ENCODE results near the gene POLR3B. TPM values are rescaled to one million over a fixed set of nuclear protein-coding genes. Genes with fewer than 3 reads are reported as not detected.
"Not testable (repeated sequence)": the region's sequence is repeated elsewhere in the genome, so short reads cannot be mapped to it uniquely, and the experiment has no call there.

Gene POLR3B
- total RNA-seq, 1 donor from 2014 or later = 7.3 TPM

GRCh38 chr12:106455111-106455510 is 97.6 kb downstream of the POLR3B start:
- ChIA-PET POLR2A (no interaction called here), CTCF (no interaction called here)
- DNase-seq (no peak), ATAC-seq (ENCODE audit: low read depth) (no peak)
- Mint-ChIP-seq H3K4me1 (peaks cover 4% of the 10 kb centered on the region), H3K9me3 (no peaks in the 10 kb centered on the region), H3K27me3 (no peaks in the 10 kb centered on the region), H3K4me3 (no peak overlapping the region), H3K27ac (no peak overlapping the region), H3K36me3 (ENCODE audit: low read depth) (peaks cover 40% of the 10 kb centered on the region)
- intact Hi-C loops (cut with micrococcal nuclease) = no loop called here
- no peak for TF ChIP-seq CTCF (IDR thresholded peaks at IDR 0.05)

DNA sequence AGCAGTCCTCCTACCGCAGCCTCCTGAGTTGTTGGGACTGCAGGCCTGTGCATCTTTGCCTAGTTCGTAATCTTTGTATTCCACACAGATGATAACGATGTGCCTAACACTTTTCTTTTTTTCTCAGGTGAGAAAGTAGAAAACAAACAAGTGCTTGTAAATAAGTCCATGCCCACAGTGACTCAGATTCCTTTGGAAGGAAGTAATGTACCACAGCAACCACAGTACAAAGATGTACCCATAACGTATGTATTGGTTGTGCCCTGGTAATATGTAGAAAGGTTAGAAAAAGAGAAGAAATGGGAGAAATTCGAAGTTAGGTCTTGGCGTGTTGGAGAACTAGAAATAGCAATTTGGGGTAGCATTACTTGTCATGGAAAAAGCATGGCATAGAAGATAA is 101.6 kb downstream of the POLR3B start:
- no peak for ATAC-seq (ENCODE audit: low read depth)
- Mint-ChIP-seq H3K27me3 (no peaks in the 10 kb centered on the region), H3K27ac (no peak overlapping the region), H3K9me3 (no peaks in the 10 kb centered on the region), H3K4me3 (no peak overlapping the region), H3K36me3 (ENCODE audit: low read depth) (peaks cover 58% of the 10 kb centered on the region), H3K4me1 (peaks cover 4% of the 10 kb centered on the region)
- intact Hi-C loops (cut with micrococcal nuclease) = no loop called here
- DNase-seq = no peak
- ChIA-PET CTCF (no interaction called here), POLR2A (no interaction called here)
- no peak for TF ChIP-seq CTCF (IDR thresholded peaks at IDR 0.05)

GRCh38 chr12:106459534-106459933 is 102.0 kb downstream of the POLR3B start:
- Mint-ChIP-seq H3K9me3 (no peaks in the 10 kb centered on the region), H3K27ac (no peak overlapping the region), H3K4me3 (no peak overlapping the region), H3K27me3 (no peaks in the 10 kb centered on the region), H3K4me1 (peaks cover 4% of the 10 kb centered on the region), H3K36me3 (ENCODE audit: low read depth) (peaks cover 58% of the 10 kb centered on the region)
- DNase-seq (no peak), ATAC-seq (ENCODE audit: low read depth) (no peak)
- TF ChIP-seq CTCF (IDR thresholded peaks at IDR 0.05) = no peak
- ChIA-PET POLR2A (no interaction called here), CTCF (no interaction called here)
- intact Hi-C loops (cut with micrococcal nuclease) = no loop called here

DNA sequence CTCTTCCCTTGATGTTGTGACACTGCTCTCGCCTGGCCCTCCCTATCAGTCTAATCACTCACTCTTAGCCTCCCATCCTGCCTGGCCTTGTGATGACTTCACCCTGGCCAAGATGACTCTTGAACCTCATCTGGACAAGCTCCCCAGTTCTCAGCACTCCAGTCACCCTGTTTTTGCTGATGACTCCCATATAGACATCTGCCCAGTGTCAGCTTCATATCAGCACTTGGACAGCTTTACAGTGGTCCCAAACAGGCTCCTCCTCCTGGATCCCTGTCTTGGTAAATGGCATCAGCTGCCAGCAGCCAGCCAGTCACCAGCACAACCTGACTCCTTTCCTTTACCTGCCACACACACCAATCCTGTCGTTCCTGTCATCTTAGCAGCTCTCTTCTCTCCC is 104.2 kb downstream of the POLR3B start:
- CTCF ChIA-PET = no interaction called here
- Mint-ChIP-seq H3K27me3 (no peaks in the 10 kb centered on the region), H3K36me3 (ENCODE audit: low read depth) (peaks cover 59% of the 10 kb centered on the region), H3K27ac (no peak overlapping the region), H3K4me1 (no peaks in the 10 kb centered on the region), H3K9me3 (peaks cover 1% of the 10 kb centered on the region), H3K4me3 (no peak overlapping the region)
- no peak for DNase-seq
- no peak for ATAC-seq (ENCODE audit: low read depth)
- POLR2A ChIA-PET = no interaction called here
- no peak for TF ChIP-seq CTCF (IDR thresholded peaks at IDR 0.05)
- intact Hi-C loops (cut with micrococcal nuclease) = no loop called here

- intact Hi-C loops (cut with micrococcal nuclease); DNase-seq; CTCF ChIA-PET; H3K27ac Mint-ChIP-seq; H3K4me1 Mint-ChIP-seq; POLR2A ChIA-PET; H3K4me3 Mint-ChIP-seq; H3K9me3 Mint-ChIP-seq; ATAC-seq (ENCODE audit: low read depth); H3K27me3 Mint-ChIP-seq: not testable (repeated sequence)
- peaks cover 57% of the 10 kb centered on the region for H3K36me3 Mint-ChIP-seq (ENCODE audit: low read depth)
Observed at GRCh38 chr12:106465605-106466004, 108.1 kb downstream of the POLR3B start.

- H3K27me3 Mint-ChIP-seq; H3K4me3 Mint-ChIP-seq; H3K27ac Mint-ChIP-seq; H3K9me3 Mint-ChIP-seq; POLR2A ChIA-PET; CTCF ChIA-PET; DNase-seq; ATAC-seq (ENCODE audit: low read depth); intact Hi-C loops (cut with micrococcal nuclease); H3K4me1 Mint-ChIP-seq: not testable (repeated sequence)
- H3K36me3 Mint-ChIP-seq (ENCODE audit: low read depth) = peaks cover 17% of the 10 kb centered on the region
Observed at GRCh38 chr12:106475662-106476061, 118.1 kb downstream of the POLR3B start.

GRCh38 chr12:106477627-106478026 is 120.1 kb downstream of the POLR3B start:
- H3K27me3 Mint-ChIP-seq; H3K4me3 Mint-ChIP-seq; H3K9me3 Mint-ChIP-seq; intact Hi-C loops (cut with micrococcal nuclease); ATAC-seq (ENCODE audit: low read depth); POLR2A ChIA-PET; CTCF ChIA-PET; DNase-seq; H3K4me1 Mint-ChIP-seq; H3K27ac Mint-ChIP-seq: not testable (repeated sequence)
- H3K36me3 Mint-ChIP-seq (ENCODE audit: low read depth) = peaks cover 20% of the 10 kb centered on the region

Data from activated B cell treated with CpG ODN at 0.5 μM for 24 hours (primary cell).